Measurements from ENCODE around the gene UMAD1. TPM values are rescaled to one million over a fixed set of nuclear protein-coding genes. Genes with fewer than 3 reads are reported as not detected.
"Not testable (repeated sequence)": the region's sequence is repeated elsewhere in the genome, so short reads cannot be mapped to it uniquely, and the experiment has no call there.

The UMAD1 gene
- total RNA-seq, 1 donor from 2014 or later = 10.0 TPM

DNA sequence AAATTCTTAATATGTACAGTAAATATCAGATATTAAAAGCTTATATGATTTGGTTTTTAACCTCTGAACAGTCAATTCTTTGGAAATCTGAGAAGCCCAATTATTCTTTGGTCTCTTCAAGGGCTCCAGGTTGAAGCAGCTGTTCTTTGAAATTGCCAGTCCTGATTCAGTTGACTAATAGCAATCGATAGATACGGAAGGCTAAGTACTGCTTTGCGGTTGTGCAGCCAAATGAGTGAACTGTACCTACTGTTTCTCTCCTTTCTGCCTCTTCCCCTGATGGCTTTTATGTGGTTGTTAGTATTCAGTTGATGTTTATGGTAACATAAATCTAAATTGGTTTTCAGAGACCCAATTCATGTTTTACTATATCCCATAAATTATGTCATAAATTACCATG, 181.0 kb downstream of the UMAD1 start:
- Mint-ChIP-seq H3K36me3 (peaks cover 7% of the 10 kb centered on the region), H3K27ac (no peak overlapping the region), H3K4me1 (peaks cover 14% of the 10 kb centered on the region), H3K9me3 (peaks cover 10% of the 10 kb centered on the region), H3K27me3 (ENCODE audit: low read depth) (no peaks in the 10 kb centered on the region), H3K4me3 (no peak overlapping the region)
- DNase-seq (ENCODE audit: low spot score in 2 of 2, unreplicated experiment in 2 of 2) = no peak
- TF ChIP-seq, protein P1, sequence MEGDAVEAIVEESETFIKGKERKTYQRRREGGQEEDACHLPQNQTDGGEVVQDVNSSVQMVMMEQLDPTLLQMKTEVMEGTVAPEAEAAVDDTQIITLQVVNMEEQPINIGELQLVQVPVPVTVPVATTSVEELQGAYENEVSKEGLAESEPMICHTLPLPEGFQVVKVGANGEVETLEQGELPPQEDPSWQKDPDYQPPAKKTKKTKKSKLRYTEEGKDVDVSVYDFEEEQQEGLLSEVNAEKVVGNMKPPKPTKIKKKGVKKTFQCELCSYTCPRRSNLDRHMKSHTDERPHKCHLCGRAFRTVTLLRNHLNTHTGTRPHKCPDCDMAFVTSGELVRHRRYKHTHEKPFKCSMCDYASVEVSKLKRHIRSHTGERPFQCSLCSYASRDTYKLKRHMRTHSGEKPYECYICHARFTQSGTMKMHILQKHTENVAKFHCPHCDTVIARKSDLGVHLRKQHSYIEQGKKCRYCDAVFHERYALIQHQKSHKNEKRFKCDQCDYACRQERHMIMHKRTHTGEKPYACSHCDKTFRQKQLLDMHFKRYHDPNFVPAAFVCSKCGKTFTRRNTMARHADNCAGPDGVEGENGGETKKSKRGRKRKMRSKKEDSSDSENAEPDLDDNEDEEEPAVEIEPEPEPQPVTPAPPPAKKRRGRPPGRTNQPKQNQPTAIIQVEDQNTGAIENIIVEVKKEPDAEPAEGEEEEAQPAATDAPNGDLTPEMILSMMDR (IDR thresholded peaks at IDR 0.05; ENCODE audit: unreplicated experiment) = no peak

DNA sequence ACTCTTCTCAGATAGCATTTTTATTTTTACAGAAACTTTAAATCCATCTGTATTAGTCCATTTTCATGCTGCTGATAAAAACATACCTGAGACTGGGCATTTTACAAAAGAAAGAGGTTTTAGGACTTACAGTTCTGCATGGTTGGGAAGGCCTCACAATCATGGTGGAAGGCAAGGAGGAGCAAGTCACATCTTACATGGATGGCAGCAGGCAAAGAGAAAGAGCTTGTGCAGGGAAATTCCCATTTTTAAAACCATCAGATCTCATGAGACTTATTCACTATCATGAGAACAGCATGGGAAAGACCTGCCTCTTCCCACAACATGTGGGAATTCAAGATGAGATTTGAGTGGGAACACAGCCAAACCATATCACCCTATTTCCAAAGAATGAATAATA, 184.7 kb downstream of the UMAD1 start:
- H3K36me3 Mint-ChIP-seq; H3K27ac Mint-ChIP-seq; H3K4me3 Mint-ChIP-seq; H3K9me3 Mint-ChIP-seq; H3K27me3 Mint-ChIP-seq (ENCODE audit: low read depth); DNase-seq (ENCODE audit: low spot score in 2 of 2, unreplicated experiment in 2 of 2): not testable (repeated sequence)
- peaks cover 18% of the 10 kb centered on the region for H3K4me1 Mint-ChIP-seq

DNA sequence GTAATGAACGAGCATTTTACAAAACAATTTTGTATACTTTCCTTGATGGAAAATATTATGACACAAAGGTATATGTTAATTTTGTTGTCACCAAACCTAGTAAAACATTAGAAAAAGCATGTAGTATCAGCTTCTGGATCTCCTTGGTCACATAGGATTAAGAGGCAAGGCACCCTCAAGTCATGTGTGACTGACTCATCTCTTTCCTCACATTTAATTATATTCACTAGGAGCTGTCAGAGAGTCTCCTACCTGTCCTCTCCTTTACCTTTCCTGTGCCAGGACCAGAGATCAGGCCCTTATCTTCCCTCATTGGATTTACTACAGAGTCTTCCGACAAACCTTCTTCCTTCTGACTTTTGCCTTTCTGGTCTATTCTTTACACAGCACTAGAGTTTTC, 189.1 kb downstream of the UMAD1 start:
- TF ChIP-seq, protein P1 (IDR thresholded peaks at IDR 0.05; ENCODE audit: unreplicated experiment) = no peak
- Mint-ChIP-seq H3K4me3 (no peak overlapping the region), H3K4me1 (peaks cover 13% of the 10 kb centered on the region), H3K36me3 (peaks cover 3% of the 10 kb centered on the region), H3K27me3 (ENCODE audit: low read depth) (no peaks in the 10 kb centered on the region), H3K27ac (no peak overlapping the region), H3K9me3 (peaks cover 10% of the 10 kb centered on the region)
- DNase-seq (ENCODE audit: low spot score in 2 of 2, unreplicated experiment in 2 of 2) = no peak

DNA sequence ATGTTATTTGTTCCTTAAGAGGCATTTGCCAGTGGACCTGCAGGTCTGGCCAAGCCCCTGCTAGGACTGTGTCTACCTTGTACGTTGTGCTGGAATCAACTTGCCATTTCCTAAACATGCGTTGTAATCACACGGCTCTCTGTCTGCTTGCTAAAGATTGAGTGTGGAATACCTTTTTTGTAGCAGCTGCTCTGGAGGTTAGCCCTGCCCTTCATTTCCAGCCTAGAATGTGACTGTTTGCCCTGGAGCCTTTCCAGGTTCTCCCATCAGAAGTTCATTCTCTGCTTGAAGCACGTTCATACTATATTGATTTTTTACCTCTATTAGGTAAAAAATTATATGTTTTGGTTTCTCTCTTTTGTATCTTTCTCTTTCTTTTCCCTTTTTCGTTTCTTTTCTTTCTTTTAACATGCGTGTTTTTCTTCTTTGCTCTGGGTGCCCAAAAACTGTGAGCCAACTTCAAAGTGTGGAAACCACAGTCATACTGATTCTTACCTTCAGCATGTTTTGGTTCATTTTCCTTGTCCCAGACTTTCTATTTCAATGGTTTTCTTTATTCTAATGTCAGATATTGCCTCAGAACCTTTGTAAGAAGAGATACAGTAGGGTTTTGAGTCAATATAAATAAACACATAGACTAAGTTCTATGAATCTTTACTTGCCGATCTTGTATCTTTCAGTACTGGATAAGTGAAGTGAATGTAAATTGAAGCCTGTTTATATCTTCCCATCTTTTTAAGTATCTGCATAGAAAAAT, 189.7 kb downstream of the UMAD1 start:
- Mint-ChIP-seq H3K4me3 (no peak overlapping the region), H3K4me1 (peaks cover 13% of the 10 kb centered on the region), H3K36me3 (peaks cover under 1% of the 10 kb centered on the region), H3K9me3 (peaks cover 5% of the 10 kb centered on the region), H3K27ac (peak overlapping the region; percentile 64), H3K27me3 (ENCODE audit: low read depth) (no peaks in the 10 kb centered on the region)
- DNase-seq (ENCODE audit: low spot score in 2 of 2, unreplicated experiment in 2 of 2) = no peak
- TF ChIP-seq, protein P1 (IDR thresholded peaks at IDR 0.05; ENCODE audit: unreplicated experiment) = no peak

DNA sequence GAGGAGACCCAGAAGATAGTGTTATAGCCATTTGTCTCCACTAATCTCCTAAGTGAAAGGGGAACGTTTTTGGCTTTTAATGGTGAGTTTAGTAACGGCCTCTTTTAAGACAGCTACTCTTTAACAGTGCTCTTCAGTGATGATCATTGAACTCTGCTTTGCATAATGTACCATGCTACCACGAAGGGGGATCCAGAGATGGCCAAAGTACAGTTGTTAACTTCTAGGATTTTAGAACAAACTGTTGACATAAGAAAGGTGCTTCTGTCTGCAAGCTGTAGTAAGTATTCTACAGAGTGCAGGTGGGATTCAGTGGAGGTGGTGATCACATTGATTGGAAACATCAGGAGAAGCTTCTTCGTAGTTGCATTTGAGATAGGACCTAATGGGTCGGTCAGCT, 192.0 kb downstream of the UMAD1 start:
- TF ChIP-seq, protein P1 (IDR thresholded peaks at IDR 0.05; ENCODE audit: unreplicated experiment) = no peak
- no peaks in the 10 kb centered on the region for H3K27me3 Mint-ChIP-seq (ENCODE audit: low read depth)
- H3K4me1 Mint-ChIP-seq = peaks cover 13% of the 10 kb centered on the region
- peaks cover 6% of the 10 kb centered on the region for H3K9me3 Mint-ChIP-seq
- no peak overlapping the region for H3K27ac Mint-ChIP-seq
- no peak overlapping the region for H3K4me3 Mint-ChIP-seq
- peaks cover 1% of the 10 kb centered on the region for H3K36me3 Mint-ChIP-seq
- no peak for DNase-seq (ENCODE audit: low spot score in 2 of 2, unreplicated experiment in 2 of 2)

DNA sequence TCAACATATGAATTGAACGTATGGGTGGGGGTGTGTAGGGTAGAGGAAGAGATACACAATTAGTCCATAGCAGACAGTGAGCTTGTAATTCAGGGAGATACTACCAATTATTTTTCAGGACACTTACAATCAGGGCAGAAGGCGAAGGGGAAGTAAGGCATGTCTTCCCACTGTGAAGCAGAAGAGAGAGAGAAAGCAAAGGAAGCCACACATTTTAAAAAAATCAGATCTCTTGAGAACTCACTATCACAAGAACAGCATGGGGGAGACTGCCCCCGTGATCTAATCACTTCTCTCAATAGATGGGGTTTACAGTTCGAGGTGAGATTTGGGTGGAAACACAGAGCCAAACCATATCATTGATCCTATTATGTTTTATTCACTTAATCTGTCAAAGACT, 194.2 kb downstream of the UMAD1 start:
- DNase-seq (ENCODE audit: low spot score in 2 of 2, unreplicated experiment in 2 of 2) = no peak

More for the DNA sequence above, 194.2 kb downstream of the UMAD1 start:
- peaks cover 1% of the 10 kb centered on the region for H3K36me3 Mint-ChIP-seq
- H3K27me3 Mint-ChIP-seq (ENCODE audit: low read depth) = no peaks in the 10 kb centered on the region
- no peak overlapping the region for H3K4me3 Mint-ChIP-seq
- peaks cover 6% of the 10 kb centered on the region for H3K9me3 Mint-ChIP-seq
- peaks cover 13% of the 10 kb centered on the region for H3K4me1 Mint-ChIP-seq
- TF ChIP-seq, protein P1 (IDR thresholded peaks at IDR 0.05; ENCODE audit: unreplicated experiment) = no peak
- no peak overlapping the region for H3K27ac Mint-ChIP-seq
